ENCODE measurements around the gene SNX17.

Gene SNX17

DNA sequence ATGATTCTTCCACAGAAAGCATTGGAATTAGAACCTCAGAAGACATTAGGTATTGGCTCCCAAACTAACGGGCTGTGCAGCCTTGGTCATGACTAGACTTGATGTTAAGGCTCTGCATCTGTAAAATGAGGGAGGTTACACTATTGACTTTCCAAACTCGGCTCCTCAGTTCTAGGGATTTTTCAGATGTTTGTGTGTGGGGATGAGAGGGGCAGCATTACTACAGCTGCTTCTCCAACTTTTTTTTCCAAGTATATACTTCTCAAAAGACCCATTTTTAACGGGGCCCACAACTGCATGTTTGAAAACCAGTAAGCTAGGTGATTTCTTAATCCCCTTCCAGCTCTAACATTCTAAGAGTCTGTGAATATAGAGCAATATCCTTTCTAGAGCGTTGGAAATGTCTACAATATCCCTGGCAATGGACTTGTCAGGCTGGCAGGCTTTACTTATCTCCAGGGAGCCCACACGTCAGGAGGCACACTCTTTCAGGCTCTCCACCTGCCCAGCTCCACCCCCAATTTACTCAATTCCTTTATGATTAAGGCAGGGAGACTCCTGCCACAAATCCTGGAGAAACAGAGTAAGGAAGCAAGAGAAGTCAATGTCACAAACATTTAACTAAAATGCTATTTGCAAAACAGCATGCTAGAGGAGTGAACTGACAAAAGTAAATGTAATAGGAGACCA, 46.7 kb upstream of the SNX17 start:
- ChIA-PET CTCF (no interaction called here), POLR2A (ENCODE audit: low non-redundant PET) (interaction anchor here (0.6 to 0.7 kb wide), 2 partner anchors 42 to 215 kb away, joined by 3 to 4 read pairs; no protein-coding TSS in a partner anchor)
- TF ChIP-seq, protein P1, sequence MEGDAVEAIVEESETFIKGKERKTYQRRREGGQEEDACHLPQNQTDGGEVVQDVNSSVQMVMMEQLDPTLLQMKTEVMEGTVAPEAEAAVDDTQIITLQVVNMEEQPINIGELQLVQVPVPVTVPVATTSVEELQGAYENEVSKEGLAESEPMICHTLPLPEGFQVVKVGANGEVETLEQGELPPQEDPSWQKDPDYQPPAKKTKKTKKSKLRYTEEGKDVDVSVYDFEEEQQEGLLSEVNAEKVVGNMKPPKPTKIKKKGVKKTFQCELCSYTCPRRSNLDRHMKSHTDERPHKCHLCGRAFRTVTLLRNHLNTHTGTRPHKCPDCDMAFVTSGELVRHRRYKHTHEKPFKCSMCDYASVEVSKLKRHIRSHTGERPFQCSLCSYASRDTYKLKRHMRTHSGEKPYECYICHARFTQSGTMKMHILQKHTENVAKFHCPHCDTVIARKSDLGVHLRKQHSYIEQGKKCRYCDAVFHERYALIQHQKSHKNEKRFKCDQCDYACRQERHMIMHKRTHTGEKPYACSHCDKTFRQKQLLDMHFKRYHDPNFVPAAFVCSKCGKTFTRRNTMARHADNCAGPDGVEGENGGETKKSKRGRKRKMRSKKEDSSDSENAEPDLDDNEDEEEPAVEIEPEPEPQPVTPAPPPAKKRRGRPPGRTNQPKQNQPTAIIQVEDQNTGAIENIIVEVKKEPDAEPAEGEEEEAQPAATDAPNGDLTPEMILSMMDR (conservative IDR thresholded peaks at IDR 0.05; ENCODE audit: low read depth): no peak
- H3K27ac ChIP-seq: peak overlapping the region; percentile 85
- DNase-seq (ENCODE audit: low spot score): no peak

DNA sequence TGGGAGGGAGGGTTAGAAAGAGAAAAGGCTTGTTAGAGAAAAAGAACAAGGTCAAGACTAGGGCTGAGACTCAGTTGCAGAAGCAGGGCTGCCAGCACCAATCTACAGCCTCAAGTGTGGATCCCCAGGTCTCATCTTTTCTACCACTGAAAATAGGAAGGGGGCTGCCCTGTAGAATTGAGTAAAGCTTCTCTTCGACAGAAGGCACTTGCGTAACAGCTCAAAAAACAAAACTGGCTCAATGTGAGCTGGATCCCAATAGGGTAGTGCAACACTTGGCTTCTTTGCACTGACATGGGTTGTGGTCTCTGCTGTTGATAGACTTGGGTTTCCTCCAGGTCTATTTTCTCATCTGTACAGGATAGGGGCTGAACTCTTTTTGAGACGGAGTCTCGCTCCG, 45.7 kb upstream of the SNX17 start:
- TF ChIP-seq, protein P1 (conservative IDR thresholded peaks at IDR 0.05; ENCODE audit: low read depth): no peak
- CTCF ChIA-PET: no interaction called here
- POLR2A ChIA-PET (ENCODE audit: low non-redundant PET): interaction anchor here (0.7 kb wide), 1 partner anchor 41 kb away, joined by 4 read pairs; no protein-coding TSS in a partner anchor
- DNase-seq (ENCODE audit: low spot score): no peak
- H3K27ac ChIP-seq: no peak overlapping the region; the same call in 1 of the 2 replicates

DNA sequence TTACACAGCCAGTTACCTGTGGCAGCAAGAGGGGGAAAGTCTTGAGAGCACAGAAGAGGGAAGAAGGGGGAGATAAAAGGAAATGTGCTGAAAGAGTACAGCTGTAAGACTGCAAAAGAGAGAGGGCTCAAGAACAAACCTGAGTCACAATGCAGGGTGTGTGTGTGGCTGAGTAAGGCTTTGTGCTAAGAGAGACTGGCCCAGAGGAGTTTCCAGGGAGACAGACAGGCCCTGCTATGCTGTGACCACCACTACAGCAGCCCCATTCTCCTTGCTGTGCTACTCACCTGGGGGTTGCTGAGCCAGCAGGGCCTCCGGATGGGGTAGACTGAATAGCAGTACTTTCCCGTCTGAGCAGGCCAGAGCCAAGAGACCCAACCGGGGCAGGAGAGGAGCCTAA, 35.1 kb upstream of the SNX17 start:
- DNase-seq (ENCODE audit: low spot score): no peak
- TF ChIP-seq, protein P1 (conservative IDR thresholded peaks at IDR 0.05; ENCODE audit: low read depth): no peak
- CTCF ChIA-PET: no interaction called here
- 0 out of 2 replicates have a peak overlapping the region, but pooled peaks have one; percentile 6 for H3K27ac ChIP-seq
- POLR2A ChIA-PET (ENCODE audit: low non-redundant PET): no interaction called here

DNA sequence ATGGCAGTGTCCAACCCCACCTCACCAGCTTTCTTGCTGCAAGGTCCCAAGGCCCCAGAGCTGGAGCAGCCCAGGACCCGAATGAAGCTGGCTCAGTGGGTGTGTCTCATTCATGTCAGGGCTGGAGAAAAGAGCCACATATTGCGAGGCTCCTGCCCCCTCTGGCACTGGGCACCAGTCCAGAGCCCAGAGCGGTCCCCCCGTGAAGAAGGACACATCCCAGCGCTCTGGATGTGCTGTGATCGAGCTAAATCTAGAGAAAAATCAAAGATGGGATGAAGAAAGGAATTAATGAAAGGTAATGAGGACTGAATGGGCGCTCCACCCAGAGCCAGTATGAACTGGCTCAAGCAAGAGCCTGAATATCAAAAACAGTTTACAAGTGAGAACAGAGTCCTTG, 34.2 kb upstream of the SNX17 start:
- ChIA-PET CTCF (interaction anchor here (0.5 kb wide), 1 partner anchor 758 kb away, joined by 3 read pairs; no protein-coding TSS in a partner anchor), POLR2A (ENCODE audit: low non-redundant PET) (no interaction called here)
- 0 out of 2 replicates have a peak overlapping the region, but pooled peaks have one; percentile 6 for H3K27ac ChIP-seq
- DNase-seq (ENCODE audit: low spot score): no peak
- TF ChIP-seq, protein P1 (conservative IDR thresholded peaks at IDR 0.05; ENCODE audit: low read depth): no peak

DNA sequence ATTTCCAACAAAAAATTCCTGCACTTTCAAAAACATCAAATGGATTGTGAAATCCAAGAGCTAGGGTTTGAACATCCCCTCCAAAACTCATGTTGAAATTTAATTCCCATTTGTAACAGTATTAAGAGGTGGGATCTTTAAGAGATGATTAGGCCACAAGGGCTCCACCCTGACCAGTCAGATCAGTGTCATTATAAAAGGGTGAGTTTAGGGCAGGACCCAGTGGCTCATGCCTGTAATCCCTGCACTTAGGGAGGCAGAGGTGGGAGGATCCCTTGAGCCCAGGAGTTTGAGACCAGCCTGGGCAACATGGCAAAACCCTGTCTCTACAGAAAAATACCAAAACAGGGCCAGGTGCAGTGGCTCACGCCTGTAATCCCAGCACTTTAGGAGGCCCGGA, 22.8 kb upstream of the SNX17 start:
- TF ChIP-seq, protein P1 (conservative IDR thresholded peaks at IDR 0.05; ENCODE audit: low read depth): no peak
- H3K27ac ChIP-seq: peak overlapping the region; percentile 44; the same call in 1 of the 2 replicates
- DNase-seq (ENCODE audit: low spot score): no peak
- POLR2A ChIA-PET (ENCODE audit: low non-redundant PET): no interaction called here
- CTCF ChIA-PET: no interaction called here

DNA sequence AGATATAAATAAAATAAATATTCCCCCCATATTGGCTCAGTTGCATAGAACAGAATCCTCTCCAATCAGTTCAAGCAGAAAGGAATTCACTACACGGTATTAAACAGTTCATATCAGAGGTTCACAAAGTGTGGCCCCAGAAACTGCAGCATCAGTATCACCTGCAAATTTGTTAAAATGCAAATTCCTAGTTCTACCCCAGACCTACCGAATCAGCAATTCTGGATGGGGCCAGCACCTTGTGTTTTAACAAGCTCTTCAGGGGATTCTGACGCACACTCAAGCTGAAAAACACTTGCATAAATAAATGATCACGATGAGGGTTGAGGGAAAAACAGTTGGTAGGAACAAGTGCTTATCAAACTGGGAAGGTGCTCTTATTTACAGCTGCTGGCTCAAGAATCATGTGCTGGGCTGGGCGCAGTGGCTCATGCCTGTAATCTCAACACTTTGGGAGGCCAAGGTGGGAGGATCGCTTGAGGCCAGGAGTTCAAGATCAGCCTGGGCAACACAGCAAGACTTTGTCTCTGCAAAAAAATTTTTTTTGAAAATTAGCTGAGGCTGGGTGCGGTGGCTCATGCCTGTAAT, 20.2 kb upstream of the SNX17 start:
- POLR2A ChIA-PET (ENCODE audit: low non-redundant PET): no interaction called here
- DNase-seq (ENCODE audit: low spot score): no peak
- H3K27ac ChIP-seq: peak overlapping the region; percentile 28; the same call in 1 of the 2 replicates
- TF ChIP-seq, protein P1 (conservative IDR thresholded peaks at IDR 0.05; ENCODE audit: low read depth): no peak
- CTCF ChIA-PET: no interaction called here

All from RWPE1 (cell line).